Neutrophil (primary cell): ENCODE data around the gene ARVCF.

Experiments used
- H3K27ac ChIP-seq: fragments of 200-600 bp; sonication (generic); 2 replicates; pipeline ENCODE4 v1.5.1; 2016; ENCODE audit warnings: mild to moderate bottlenecking, moderate library complexity
- H3K27me3 ChIP-seq: fragments of 200-600 bp; sonication (generic); 2 replicates; pipeline ENCODE4 v1.6.0; 2016; ENCODE audit warnings: mild to moderate bottlenecking
- H3K36me3 ChIP-seq: fragments of 200-600 bp; sonication (generic); 2 replicates; pipeline ENCODE4 v1.5.1; 2017
- H3K4me1 ChIP-seq, 2 experiments: fragments of 200-600 bp in 1 of 2; sonication (generic) in 1 of 2; 1 replicate in 1 of 2; 2 replicates in 1 of 2; pipeline versions ENCODE4 v1.5.1 to v1.6.1; 2013 to 2016; ENCODE audit warnings: low read depth in 1 of 2, low read length in 1 of 2, mild to moderate bottlenecking in 1 of 2, moderate library complexity in 1 of 2; ENCODE audit not compliant: control insufficient read depth in 1 of 2, insufficient read depth in 1 of 2
- H3K4me3 ChIP-seq, 2 experiments: fragments of 200-600 bp in 1 of 2; sonication (generic) in 1 of 2; 1 replicate in 1 of 2; 2 replicates in 1 of 2; pipeline ENCODE4 v1.5.1; 2013 to 2016; ENCODE audit warnings: low read depth in 1 of 2, low read length in 1 of 2, mild to moderate bottlenecking in 1 of 2, moderate library complexity in 1 of 2
- H3K9me3 ChIP-seq: fragments of 200-600 bp; sonication (generic); 2 replicates; pipeline ENCODE4 v1.5.1; 2016
- TF ChIP-seq, protein P1 (sequence below): fragments of 200-600 bp; sonication (generic); IDR thresholded peaks from 2 replicates; pipeline ENCODE4 v1.5.1; 2016; ENCODE audit warnings: antibody characterized with exemption

The ARVCF gene

DNA sequence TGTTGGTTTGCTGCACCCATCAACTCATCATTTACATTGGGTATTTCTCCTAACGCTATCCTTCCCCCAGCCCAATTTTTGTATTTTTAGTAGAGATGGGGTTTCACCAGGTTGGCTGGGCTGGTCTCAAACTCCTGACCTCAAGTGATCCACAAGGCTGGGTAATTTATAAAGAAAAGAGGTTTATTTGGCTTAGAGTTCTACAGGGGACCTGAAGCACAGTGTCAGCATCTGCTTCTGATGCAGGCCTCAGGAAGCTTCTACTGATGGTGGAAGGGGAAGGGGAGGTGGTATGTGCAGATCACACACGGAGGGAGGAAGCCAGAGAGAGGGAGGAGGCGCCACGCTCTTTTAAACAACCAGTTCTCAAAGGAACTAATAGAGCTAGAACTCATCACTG lies 30.1 kb upstream of the ARVCF start:
- Histone ChIP-seq H3K4me1 (no peaks in the 10 kb centered on the region), H3K36me3 (peaks cover 87% of the 10 kb centered on the region), H3K27me3 (no peaks in the 10 kb centered on the region), H3K4me3 (no peak overlapping the region), H3K27ac (no peak overlapping the region), H3K9me3 (peaks cover 4% of the 10 kb centered on the region)
- TF ChIP-seq, protein P1, sequence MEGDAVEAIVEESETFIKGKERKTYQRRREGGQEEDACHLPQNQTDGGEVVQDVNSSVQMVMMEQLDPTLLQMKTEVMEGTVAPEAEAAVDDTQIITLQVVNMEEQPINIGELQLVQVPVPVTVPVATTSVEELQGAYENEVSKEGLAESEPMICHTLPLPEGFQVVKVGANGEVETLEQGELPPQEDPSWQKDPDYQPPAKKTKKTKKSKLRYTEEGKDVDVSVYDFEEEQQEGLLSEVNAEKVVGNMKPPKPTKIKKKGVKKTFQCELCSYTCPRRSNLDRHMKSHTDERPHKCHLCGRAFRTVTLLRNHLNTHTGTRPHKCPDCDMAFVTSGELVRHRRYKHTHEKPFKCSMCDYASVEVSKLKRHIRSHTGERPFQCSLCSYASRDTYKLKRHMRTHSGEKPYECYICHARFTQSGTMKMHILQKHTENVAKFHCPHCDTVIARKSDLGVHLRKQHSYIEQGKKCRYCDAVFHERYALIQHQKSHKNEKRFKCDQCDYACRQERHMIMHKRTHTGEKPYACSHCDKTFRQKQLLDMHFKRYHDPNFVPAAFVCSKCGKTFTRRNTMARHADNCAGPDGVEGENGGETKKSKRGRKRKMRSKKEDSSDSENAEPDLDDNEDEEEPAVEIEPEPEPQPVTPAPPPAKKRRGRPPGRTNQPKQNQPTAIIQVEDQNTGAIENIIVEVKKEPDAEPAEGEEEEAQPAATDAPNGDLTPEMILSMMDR = no peak

DNA sequence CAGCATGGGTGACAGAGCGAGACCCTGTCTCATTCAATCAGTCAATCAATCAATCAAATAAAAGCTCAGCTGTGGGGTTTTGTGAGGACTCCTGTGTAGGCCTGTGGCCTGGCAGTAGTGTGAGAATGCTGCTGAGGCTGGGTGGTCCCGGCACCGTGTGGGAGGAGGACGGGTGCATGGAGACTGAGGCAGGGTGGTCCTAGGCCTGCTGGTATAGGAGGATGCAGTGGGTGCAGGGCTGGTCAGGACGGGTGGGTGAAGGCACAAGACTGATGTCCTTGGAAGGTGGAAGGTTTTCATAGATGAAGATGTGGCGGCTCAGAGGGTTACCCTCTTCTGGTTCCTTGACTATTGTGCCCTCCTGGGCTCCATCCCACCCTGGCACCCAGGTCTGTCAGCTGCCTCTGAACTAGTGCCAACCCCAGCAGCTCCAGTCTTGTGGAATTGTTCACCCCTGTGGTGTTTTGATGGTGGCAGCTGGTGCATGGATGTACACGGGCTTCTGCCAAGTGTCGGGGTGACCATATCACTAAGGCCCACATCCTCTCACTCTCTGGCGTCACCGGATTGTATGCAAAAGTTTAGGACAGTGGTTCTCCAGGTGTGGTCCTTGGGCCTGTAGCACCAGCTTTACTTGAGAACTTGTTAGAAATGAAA lies 28.0 kb upstream of the ARVCF start:
- TF ChIP-seq, protein P1 = no peak
- no peaks in the 10 kb centered on the region for H3K27me3 ChIP-seq
- H3K9me3 ChIP-seq = peaks cover 4% of the 10 kb centered on the region
- no peak overlapping the region for H3K4me3 ChIP-seq
- peaks cover 92% of the 10 kb centered on the region for H3K36me3 ChIP-seq
- no peaks in the 10 kb centered on the region for H3K4me1 ChIP-seq
- H3K27ac ChIP-seq = no peak overlapping the region

DNA sequence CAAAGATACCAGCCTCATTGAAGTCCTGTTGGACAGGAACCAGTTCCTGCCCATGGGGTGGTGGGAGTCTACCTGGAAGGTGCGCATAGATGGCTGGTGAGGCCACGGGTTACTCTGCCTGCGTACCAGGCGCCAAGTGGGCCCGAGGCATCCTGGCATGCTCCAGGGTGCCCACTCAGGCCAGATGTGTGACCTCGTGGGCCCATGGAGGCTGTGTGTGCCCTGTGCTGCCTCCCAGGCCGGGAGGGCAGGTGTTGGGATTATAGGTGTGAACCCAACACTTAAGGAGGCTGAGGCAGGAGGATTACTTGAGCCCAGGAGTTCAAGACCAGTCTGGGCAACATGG lies 27.3 kb upstream of the ARVCF start:
- Histone ChIP-seq H3K27me3 (no peaks in the 10 kb centered on the region), H3K27ac (no peak overlapping the region), H3K9me3 (peaks cover 4% of the 10 kb centered on the region), H3K36me3 (peaks cover 93% of the 10 kb centered on the region), H3K4me3 (no peak overlapping the region), H3K4me1 (no peaks in the 10 kb centered on the region)
- TF ChIP-seq, protein P1 = no peak

DNA sequence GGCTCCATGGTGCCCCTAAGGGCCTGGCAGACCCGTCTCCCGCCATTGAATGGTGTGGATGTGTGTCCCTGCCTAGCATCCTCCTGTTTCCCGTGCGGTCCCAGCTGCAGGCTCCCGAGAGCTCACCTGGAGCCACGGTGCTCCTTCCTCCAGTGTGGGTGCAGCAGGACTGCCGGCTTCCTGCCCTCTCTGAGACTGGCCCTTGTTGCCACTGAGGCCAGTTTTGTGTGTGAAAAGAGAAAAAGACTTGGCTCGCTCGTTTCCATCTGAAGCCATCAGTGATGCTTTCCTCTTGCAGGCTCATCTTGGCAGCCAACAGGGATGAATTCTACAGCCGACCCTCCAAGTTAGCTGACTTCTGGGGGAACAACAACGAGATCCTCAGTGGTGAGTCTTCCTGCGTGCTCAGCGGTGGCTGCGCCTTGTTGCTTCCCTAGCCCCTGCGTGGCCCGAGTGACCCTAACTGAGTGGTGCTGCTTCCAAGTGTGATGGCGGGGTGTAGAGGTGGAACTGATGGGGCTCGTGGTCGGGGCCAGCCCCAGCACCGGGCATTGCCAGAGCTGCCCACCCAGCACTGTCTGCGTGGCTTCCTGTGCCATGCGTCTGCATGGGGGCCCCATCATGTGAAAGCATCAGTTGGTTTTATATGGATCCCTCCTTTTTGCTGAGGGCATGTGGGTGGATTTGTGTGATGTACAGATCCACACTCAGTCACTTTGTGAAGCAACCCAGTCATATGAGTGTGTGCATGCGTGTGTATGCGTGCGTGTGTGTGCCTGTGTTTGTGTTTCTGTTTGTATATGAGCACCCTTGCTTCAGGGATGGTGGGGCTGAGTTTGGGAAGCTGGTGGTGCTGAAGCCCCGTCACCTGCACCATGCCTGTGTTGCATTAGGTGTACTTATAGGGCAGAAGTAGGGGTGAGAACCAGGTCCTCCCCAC lies 26.7 kb upstream of the ARVCF start:
- Histone ChIP-seq H3K9me3 (peaks cover 4% of the 10 kb centered on the region), H3K27me3 (no peaks in the 10 kb centered on the region), H3K4me3 (no peak overlapping the region), H3K36me3 (peaks cover 94% of the 10 kb centered on the region), H3K27ac (no peak overlapping the region), H3K4me1 (no peaks in the 10 kb centered on the region)
- TF ChIP-seq, protein P1 = no peak

DNA sequence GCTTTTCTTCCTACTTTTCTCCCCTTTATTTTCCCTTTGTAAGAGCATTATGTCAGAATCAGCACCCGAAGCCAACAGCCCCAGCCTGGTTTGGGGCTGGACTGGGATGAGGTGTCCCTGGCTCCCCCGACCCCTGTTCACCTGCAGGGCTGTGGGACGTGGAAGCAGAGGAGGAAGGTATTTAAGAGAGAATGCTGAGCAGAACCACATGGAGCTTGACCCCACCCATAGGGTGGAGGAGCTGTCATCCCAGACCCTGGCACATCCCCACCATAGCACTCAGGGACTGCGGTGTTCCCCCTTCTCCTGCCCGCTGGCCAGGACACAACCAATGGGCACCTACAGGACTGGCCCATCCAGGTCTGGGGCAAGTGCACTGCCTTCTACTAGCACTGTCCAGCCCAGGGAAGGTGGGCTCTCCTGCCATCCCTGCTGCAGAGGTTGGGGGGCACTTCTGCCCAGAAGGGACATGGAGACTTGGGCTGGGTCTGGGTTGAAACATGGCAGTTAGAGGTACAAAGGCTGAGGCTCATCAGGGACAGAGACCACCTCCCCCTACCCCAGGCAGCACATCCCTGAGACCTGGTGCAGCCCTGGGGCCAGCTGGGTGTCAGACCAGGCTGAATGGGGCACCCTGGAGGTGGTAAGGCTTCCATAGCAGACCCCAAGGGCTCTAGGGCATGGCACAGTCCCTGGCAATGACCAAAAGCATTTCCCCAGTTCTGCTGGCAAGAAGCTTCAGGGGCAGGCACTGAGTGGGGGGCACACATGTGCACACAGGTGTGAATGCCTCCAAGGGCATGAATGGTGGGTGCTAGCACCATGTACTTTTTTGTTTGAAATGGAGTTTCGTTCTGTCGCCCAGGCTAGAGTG lies 23.9 kb upstream of the ARVCF start:
- Histone ChIP-seq H3K9me3 (no peaks in the 10 kb centered on the region), H3K27me3 (no peaks in the 10 kb centered on the region), H3K4me3 (no peak overlapping the region), H3K4me1 (no peaks in the 10 kb centered on the region), H3K36me3 (peaks cover 94% of the 10 kb centered on the region), H3K27ac (no peak overlapping the region)
- TF ChIP-seq, protein P1 = no peak
